ENCODE results near the gene H1-8. TPM values are rescaled to one million over a fixed set of nuclear protein-coding genes. Genes with fewer than 3 reads are reported as not detected.

Gene H1-8
- total and polyA plus RNA-seq, 9 of the 15 experiments (the other 6 are each of a cell fraction or from before 2014, with no cell fraction given) = not detected

- TF ChIP-seq NRF1 (conservative IDR thresholded peaks at IDR 0.05 in 1 of 2, IDR thresholded peaks at IDR 0.05 in 1 of 2) (peak in 1 of 2 experiments; percentile 36; a peak in 2 of 4 replicates), SPI1 (IDR thresholded peaks at IDR 0.05; ENCODE audit: borderline replicate concordance, low read depth, low read length) (no peak), OTX1 (CRISPR knock-in tag; IDR thresholded peaks at IDR 0.05) (no peak), SIN3B (IDR thresholded peaks at IDR 0.05; ENCODE audit: low read depth) (no peak), ZBTB9 (CRISPR knock-in tag; IDR thresholded peaks at IDR 0.05) (no peak), ZNF146 (CRISPR knock-in tag; IDR thresholded peaks at IDR 0.05; ENCODE audit: unreplicated experiment) (no peak), ZNF589 (CRISPR knock-in tag; IDR thresholded peaks at IDR 0.05; ENCODE audit: low read depth) (no peak), RAD21 (CRISPR knock-in tag; conservative IDR thresholded peaks at IDR 0.05 in 1 of 2, IDR thresholded peaks at IDR 0.05 in 1 of 2) (no peak; a peak in 1 of 4 replicates), NBN (IDR thresholded peaks at IDR 0.05; ENCODE audit: low read depth) (no peak), NCOA2 (IDR thresholded peaks at IDR 0.05; ENCODE audit: partially characterized antibody in 2 of 2) (no peak), ZNF253 (CRISPR knock-in tag; conservative IDR thresholded peaks at IDR 0.05) (no peak), CHD4 (IDR thresholded peaks at IDR 0.05; ENCODE audit: insufficient read depth, insufficient replicate concordance, low read depth, low read length, poor library complexity, severe bottlenecking) (no peak), ZNF592 (IDR thresholded peaks at IDR 0.05) (peak; percentile 45; the same call in 1 of the 2 replicates), FOXA3 (CRISPR knock-in tag; conservative IDR thresholded peaks at IDR 0.05 in 1 of 2, IDR thresholded peaks at IDR 0.05 in 1 of 2) (0 out of 4 replicates have a peak, but pooled peaks of 1 of the 2 experiments have one; percentile 5), TEAD1 (CRISPR knock-in tag; IDR thresholded peaks at IDR 0.05) (no peak)
Observed at GRCh38 chr3:129597087-129597999, 54.4 kb downstream of the H1-8 start (continued).
